ENCODE data around the gene HTR5A. TPM values are rescaled to one million over a fixed set of nuclear protein-coding genes. Genes with fewer than 3 reads are reported as not detected.

Gene HTR5A
- total and polyA plus RNA-seq, 2 donors (not counting 3 experiments of a cell fraction or from before 2014, with no cell fraction given), result not detected

- Histone ChIP-seq H3K27me3 (ENCODE audit: control insufficient read depth in 2 of 2, insufficient read depth in 2 of 2, low read length in 2 of 2) (no peaks in the 10 kb centered on the region), H3K79me2 (ENCODE audit: control insufficient read depth, insufficient read depth, low read length) (no peaks in the 10 kb centered on the region), H3K36me3 (ENCODE audit: control insufficient read depth in 2 of 2, extremely low read depth in 1 of 2, insufficient read depth in 2 of 2, low read length in 2 of 2) (no peaks in the 10 kb centered on the region), H3K4me1 (ENCODE audit: control insufficient read depth, extremely low read depth, insufficient read depth, low read length) (no peaks in the 10 kb centered on the region), H3K27ac (ENCODE audit: insufficient read depth, low read depth, low read length) (no peak overlapping the region), H3K4me3 (replicated peaks in 1 of 3; ENCODE audit: insufficient read depth in 1 of 3, low read depth in 1 of 3, low read length in 3 of 3) (no peak overlapping the region), H2AFZ (ENCODE audit: low read depth, low read length) (no peak overlapping the region), H3K9ac (replicated peaks; ENCODE audit: extremely low read depth, insufficient read depth, low read length) (no peak overlapping the region), H3K9me3 (replicated peaks; ENCODE audit: control insufficient read depth, insufficient read depth, low read length) (peaks cover 2% of the 10 kb centered on the region), H3K4me2 (ENCODE audit: insufficient read depth, low read length) (no peak overlapping the region), H3K9me1 (replicated peaks; ENCODE audit: control insufficient read depth, extremely low read depth, insufficient read depth, low read length) (no peaks in the 10 kb centered on the region), H4K20me1 (replicated peaks; ENCODE audit: control insufficient read depth, extremely low read depth, insufficient read depth, low read length) (no peaks in the 10 kb centered on the region)
- DNase-seq (ENCODE audit: low read depth, low spot score) (no peak), FAIRE-seq (no peak)
- intact Hi-C loops (cut with micrococcal nuclease), result no loop called here
- no TSS peak for BruUV-seq (replicated peaks)
- CTCF ChIA-PET, result no interaction called here
- POLR2A ChIA-PET, result no interaction called here
- TF ChIP-seq GATA2 (IDR thresholded peaks at IDR 0.05; ENCODE audit: insufficient read depth, insufficient read length, low read depth, low read length), result no peak
- TF ChIP-seq JUN (IDR thresholded peaks at IDR 0.05; ENCODE audit: borderline replicate concordance, insufficient read depth, insufficient read length, low read depth), result no peak
- TF ChIP-seq MAX (IDR thresholded peaks at IDR 0.05; ENCODE audit: insufficient read depth, insufficient read length), result no peak
- TF ChIP-seq MYC (IDR thresholded peaks at IDR 0.05; ENCODE audit: low read depth, low read length), result no peak
- TF ChIP-seq POLR2AphosphoS5 (IDR thresholded peaks at IDR 0.05; ENCODE audit: insufficient read depth, low read depth, low read length), result no peak
- no peak for TF ChIP-seq EZH2 (IDR thresholded peaks at IDR 0.05; ENCODE audit: borderline replicate concordance, low read depth, low read length, severe bottlenecking)
- no peak for TF ChIP-seq FOS (IDR thresholded peaks at IDR 0.05; ENCODE audit: borderline replicate concordance, insufficient read depth, low read length)
- TF ChIP-seq POLR2A (IDR thresholded peaks at IDR 0.05; ENCODE audit: low read depth, low read length), result no peak
- TF ChIP-seq CTCF (IDR thresholded peaks at IDR 0.05; ENCODE audit: extremely low read depth in 1 of 2, insufficient read depth in 1 of 2, low read depth in 1 of 2, low read length in 2 of 2), result no peak
- dilution Hi-C loops (cut with MboI; ENCODE audit: extremely low pct_ligation_motif_present, low sequenced_read_pairs), result no loop called here
Measured at GRCh38 chr7:155124706-155125105, 54.6 kb downstream of the HTR5A start.

All from endothelial cell of umbilical vein (primary cell).